GM21360 (cell line): ENCODE data around the gene IL2RA.
"Not testable (repeated sequence)": the region's sequence is repeated elsewhere in the genome, so short reads cannot be mapped to it uniquely, and the experiment has no call there.

ENCODE experiments used
- ATAC-seq: cut with Tn5 transposase; IDR thresholded peaks from one replicate; pipeline ENCODE4 v1.9.1; 2021; ENCODE audit warnings: mild to moderate bottlenecking, moderate library complexity; ENCODE audit not compliant: unreplicated experiment

Gene IL2RA

DNA sequence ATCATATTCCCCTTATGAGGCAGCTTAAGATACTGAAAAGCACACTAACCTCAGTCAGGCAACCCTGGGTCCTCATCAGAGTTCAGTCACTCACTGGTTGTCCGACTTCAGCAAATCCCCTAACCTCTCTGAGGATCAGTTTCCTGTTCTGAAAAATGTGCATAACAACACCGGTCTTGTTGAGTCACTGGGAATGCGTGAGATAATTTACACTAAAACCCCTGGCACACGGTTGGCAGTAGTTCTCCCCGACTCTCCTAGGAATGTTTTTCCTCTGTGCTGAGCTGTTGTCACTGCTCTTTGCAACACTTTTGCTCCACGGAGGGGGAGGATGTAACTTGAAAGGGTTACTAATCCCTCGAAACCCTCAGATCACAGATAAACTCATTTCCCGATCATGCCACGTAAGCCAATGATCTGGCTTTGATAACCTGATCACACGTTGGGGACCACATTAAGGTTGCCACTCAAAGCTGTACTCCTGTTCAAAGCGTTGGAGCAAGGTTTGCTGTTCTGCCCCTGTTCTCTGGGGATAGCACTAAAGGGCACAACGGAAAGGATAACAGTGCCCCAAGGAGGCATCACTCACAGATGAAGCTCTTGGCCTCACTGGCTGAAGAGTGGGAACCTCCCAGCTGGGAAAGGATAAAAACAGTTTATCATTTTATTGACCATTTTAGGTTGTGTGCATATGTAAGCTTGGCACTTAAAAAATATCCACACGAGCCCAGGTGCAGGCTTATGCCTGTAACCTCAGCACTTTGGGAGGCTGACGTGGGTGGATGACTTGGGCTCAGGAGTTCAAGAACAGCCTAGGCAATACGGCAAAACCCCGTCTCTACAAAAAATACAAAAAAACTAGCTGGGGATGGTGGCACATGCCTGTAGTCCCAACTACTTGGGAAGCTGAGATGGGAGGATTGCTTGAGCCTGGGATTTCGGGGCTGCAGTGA is 21.6 kb upstream of the IL2RA start:
- ATAC-seq, result no peak

DNA sequence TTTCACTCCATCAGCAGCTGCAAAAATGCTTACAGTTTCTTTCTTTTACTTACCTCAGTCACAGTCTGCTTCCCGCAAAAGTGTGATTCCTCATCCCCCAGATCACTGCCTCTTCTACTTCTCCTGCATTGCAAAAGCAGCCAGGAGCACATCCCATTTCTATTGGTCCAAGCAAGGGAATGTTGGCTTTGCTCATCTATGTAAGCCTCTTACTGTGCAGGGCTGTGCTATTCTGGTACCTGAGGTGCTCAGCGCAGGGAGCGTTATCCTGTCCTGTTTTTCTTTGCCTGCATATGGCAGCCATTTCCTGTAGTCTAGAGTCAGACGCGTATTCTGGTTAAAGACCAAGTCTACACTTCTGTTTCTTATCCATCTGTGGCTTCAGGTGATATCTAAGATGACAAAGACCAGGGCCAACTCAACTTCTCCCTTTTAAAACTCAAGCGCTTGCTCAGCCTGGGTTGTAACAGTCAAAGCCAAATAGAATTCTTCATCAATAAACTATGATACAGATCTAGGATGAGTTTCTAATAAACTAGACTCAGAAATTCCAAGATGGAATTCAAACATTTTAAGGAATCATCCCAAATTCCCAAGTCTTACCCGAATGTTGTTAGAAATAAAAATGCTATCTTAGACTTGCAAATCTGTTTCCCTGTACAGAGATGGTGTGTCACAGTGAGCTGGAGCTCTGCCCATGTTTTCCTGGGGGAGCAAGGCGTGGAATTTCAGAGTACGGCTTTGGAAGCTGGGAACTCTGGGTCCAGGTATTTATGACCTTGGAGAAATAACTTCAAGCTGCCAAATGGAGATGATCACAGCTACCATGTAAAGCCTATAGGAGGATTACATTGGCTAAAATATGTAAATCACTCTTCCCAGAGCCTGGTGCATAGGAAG is 20.6 kb upstream of the IL2RA start:
- ATAC-seq, result no peak

DNA sequence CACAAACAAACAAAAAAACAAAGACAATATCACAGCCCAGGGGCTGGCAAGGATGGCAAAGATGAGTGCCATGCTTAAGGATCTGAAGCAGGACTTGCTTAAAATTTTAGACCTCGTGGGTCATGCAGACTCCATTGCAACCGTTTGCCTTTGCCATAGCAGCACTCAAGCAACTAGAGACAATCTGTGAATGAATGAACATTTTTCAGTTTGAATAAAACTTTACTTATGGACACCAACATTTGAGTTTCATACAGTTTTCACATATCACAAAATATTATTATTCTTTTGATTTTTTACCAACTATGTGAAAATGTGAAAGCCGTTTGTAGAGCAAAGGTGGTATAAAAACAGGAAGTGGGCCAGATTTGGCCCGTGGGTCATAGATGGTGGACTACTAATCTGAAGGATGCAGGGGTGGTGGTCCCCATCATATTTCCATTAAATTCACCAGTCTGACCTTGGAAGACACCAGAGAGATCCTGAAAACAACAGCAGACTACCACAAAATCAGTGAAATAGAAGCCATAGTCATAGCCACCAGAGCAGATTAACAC is 18.3 kb upstream of the IL2RA start:
- ATAC-seq, result no peak

DNA sequence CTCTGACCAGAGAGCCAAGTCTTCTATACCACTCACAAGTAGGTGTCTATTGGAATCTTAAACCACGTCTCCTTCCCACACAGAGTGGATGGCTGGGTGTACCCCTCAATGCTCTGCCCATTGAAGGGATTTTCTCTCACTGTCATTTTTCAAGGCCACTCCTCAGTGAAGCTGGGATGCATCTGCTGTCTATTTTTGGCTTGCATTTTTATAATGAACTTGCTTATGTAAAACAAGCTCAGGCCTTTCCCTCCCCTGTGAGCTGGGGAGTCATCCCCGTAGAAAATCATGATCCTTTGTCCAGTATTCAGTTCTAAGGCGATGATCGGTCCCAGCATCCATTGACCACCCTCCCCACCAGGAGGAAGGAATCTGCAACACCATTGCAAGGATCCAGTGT is 16.9 kb upstream of the IL2RA start:
- no peak for ATAC-seq

DNA sequence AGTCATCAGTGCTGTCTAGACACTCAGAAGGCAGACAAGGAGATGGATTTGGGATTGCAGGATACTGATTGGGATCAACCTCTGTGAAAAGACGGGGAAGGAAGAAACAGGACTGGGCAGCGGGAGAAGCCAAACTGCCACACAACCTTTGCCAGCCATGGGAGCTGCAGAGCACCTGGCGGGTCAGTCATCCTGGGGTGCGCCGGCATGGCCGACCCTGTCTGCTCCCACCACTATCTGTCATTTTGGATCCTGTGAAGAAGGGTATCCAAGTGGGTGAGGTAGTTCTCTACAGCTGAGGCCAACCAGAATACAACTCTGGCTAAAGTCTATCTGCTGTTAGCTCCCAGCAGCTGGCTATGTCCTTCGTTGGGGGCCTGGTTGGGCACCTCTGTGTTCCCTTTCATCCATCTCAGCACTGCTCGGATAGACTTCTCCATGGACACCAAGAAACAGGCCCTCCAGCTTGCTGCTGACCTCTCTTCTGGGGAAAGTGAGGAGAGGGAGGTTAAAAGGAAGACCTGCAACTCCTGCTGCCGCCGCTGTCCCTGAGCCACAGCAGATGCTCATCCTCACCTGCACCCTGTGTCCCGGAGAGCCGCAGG is 15.0 kb upstream of the IL2RA start:
- ATAC-seq, result no peak

DNA sequence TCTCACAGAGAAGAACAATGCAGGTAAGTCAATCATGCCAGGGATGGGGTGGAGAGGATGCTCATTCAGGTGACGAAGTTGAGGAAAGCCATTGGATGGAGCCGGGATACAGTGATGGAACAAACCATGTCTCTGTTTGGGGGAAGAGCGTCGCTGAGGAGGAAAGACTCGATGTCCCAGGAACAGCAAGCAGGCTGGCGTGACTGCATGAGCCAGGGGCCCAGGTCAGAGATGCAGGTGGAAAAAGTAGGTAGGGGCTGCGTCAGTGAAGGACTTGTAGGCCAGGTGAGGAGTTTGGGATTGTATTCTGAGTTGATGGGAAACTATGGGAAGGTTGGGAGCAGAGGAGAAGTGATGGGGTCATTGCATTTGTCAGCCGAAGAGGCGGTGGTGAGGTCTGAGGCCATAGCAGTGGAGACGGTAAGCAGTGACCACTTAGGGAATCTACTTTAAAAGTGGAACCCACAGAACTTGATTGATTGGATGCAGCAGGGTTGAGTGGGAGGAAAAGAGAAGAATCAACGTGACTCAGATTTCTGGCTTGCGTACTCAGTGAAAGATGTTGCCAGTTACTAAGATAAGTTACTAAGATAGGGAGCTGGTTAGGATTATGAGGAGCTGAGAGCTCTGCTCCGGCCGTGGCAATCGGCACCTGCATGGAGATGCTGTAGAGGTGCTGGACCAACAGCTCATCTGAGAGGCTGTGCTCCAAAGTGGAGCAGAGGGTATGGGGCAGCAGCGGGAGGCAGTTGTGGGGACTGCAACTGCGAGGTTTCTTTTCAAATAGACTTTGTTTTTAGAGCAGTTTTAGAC is 12.5 kb upstream of the IL2RA start:
- no peak for ATAC-seq

DNA sequence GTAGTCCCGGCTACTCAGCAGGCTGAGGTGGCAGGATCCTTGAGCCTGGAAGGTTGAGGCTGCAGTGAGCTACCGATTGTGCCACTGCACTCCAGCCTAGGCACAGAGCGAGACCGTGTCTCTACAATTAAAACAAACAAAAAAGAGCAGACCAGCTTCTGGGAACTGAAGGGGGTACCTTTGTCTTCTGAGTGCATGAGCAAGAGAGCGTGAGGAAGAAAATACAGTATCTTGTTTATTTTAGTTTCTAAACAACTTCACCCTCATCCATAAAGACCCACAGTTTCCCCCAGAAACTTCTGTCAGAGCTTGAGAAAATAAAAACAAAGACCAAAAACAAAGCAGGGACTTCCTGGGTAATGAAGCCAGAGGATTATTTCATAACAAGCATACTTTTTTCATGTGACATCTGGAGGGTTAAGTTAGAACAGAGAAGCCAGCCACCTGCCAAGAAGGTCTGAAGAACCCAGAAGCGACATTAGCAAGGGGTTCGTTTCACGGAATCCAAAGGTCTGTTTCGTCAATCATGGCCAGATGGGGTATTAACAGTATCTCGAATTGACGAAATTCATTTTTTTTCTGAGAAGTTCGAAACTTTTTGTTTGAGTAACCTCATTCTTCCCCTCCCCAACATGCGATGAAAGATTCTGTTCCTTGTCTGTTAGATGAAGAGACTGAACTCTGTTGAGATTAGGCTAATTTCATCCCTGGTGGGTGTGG is 10.2 kb upstream of the IL2RA start:
- peak; percentile 56 for ATAC-seq

DNA sequence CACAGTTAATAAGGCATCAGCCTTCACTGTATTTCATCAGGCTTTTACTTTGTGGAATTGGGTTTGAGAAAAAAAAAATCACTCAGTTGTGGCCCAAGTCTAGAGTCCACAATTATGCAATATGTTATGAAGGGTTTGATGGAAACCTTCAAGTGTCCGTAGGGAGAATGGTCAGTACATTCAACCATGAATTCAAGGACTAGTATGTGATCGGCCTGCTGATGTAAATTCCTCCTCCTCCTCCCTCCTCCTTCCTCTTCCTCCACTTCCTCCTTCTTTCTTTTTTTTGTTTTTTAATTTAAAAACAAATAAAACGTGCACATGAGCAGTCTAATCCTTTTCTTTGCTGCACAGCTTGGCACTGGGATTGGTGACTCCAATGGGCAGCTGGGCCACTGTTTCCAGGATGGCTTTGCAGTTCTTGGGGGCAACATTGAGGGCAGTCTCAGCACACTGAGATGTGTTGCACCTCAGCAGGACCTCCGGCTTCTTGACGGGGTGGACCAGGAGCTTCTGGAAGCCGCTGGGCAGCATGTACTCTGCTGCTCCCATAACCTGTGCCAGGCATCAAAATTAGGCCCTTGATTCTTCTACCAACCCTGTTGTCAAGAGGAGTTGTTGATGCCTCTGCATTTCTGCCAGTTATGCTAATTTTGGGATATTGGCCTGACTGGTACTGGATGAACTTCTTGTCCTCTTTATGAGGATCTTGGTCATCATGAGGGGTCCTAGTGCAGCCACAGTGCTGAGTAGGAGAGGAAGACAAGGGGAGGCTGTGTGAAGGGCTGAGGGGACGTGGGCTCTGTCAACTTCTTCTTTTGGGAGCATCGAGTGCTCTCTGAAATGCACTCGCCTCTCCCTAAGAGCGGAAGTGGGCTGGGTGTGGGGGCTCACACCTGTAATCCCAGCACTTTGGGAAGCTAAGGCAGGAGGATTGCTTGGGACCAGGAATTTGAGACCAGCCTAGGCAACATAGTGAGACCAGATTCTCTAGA is 9.3 kb upstream of the IL2RA start:
- ATAC-seq, result no peak

DNA sequence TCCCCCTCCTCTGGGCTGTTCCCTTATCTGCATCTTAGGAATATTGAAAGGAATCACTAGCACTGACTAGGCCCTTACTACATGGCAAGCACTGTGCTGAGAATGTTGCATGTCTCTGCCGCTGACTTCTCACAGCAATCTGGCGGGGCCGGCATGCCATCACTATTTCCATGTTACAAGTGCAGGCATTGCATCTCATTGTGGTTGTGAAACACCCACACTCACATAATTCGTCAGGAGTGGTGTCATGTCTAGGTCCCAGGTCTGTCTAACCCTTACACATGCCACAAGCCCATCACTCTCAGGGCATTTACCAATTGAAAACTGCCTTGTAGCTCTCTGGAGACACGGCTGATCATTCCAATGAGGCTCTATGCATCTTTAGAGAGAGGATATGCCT is 8.5 kb upstream of the IL2RA start:
- no peak for ATAC-seq

DNA sequence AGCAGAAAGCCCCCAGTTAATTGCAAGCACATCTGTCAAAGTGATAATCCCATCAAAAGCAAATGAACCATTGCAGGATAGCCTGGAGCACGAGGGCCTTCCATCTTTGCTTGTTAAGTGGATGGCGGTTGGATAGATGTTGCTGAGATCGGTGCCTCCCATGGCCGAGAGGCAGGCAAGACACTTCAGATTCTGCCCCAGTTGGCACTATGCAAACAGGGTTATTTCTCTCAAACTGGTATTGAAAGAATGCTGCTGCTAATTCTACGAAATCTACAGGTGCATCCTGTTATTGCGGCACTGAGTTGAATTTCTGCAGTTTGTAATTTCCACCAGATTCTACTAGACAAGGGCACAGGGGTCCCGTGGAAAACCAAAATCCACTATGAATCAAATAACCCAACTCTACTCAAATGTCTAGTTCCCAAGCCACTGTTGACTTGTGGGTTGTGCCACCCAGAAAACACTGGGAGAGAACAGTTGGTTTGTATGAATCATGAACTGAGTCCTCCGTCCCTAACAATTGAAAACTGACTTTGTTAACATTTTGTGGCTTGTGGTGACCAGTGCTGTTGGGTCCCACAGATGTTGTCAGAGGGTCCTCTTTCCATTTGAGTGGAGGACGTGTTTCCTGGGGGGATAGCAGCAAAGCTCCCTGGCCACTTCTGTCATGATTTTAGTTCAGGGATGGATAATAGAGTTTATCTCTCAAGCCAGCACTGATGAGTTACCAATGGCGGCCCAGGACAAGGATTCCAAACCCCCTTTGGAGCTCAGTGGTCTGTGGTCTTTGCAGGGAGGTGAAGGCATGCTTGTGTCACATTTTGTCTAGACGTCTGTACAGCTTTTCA is 7.1 kb upstream of the IL2RA start:
- ATAC-seq, result no peak

DNA sequence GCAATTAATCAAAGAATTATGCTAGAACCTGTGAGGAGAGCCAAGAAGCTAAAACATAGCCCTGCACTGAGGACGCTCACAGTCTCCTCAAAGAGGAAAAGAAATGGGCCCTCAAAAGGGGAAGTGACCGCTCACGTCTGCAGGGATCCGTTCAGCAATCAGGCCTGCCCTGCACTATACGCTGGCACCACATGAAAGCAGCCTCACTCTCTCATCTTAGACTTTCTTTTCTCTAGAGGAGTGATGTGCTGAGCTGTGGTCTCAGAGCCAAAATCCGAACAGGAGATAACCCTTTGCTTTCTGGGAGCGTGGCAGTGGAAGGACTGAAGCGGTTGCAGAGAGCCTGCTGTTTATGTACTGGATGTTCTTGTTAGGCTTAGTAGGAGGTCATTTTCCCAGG is 6.3 kb upstream of the IL2RA start:
- ATAC-seq, result no peak

DNA sequence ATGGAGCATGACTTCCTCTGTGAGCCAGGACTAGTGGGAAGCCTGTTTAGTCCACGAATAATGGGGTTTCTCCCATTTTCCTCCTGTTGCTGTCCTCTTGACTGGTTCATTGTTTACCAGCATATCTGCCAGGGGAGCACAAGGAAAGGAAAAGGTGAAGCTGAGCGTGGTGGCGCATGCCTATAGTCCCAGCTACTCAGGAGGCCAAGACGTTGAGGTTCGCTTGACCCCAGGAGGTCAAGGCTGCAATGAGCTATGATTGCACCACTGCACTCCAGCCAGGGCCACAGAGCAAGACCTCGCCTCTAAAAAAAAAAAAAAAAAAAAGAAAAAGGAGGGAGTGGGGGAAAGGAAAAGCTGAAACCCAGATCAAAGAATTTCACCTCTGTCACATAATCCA is 5.8 kb upstream of the IL2RA start:
- ATAC-seq, result no peak

DNA sequence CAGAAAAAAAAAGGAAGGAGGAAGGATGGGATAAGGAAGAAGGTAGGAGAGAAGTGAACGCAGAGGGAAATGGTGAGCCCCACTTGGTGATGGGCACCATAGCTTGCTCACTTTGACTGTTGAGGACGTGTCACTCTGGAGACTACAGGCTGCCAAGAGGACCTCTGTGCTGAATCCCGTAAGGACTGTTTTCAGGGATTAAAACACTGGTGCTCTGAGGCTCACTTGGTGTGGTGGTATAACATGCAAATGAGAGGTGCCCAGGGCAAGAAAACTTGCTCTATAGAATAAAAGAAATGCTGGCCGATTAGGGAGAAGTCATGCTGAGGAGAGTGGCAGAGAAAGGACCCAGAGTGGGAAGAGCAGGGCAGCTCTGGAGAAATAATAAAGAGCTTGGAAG is 5.3 kb upstream of the IL2RA start:
- ATAC-seq, result no peak

DNA sequence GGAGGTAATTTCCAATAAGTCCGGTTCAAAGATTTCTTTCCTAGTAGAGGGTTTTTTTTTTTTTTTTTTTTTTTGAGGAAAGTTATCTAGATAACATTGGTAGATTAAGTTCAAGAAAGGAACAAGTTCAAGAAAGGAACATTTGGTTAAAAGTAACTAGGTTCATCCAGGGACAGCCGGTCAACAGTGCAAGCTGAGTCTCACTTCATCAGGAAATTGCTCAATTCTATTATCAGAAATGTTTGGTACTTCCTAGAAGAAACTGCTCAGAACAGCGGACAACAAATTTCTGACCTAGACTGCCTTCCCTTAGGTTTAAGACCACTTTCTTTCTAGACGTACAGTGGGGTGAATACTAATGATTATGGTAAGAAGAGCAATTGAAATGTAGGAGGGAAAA is 3.7 kb upstream of the IL2RA start:
- ATAC-seq, result no peak

DNA sequence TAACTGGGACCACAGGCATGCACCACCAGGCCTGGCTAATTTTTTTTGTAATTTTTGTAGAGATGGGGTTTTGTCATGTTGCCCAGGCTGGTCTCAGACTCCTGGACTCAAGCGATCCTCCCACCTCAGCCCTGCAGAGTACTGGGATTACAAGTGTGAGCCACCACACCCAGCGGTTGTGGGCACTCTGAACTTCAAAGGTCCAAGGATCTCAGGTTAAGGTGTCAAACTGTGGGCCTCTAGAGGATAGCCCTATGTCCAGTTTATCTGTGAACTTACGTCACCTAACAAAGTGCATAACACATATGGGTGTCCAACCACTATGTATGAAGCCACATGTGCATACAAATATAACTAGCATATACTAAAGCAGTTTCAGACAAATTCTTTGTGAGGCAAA is 3.2 kb upstream of the IL2RA start:
- ATAC-seq, result no peak

DNA sequence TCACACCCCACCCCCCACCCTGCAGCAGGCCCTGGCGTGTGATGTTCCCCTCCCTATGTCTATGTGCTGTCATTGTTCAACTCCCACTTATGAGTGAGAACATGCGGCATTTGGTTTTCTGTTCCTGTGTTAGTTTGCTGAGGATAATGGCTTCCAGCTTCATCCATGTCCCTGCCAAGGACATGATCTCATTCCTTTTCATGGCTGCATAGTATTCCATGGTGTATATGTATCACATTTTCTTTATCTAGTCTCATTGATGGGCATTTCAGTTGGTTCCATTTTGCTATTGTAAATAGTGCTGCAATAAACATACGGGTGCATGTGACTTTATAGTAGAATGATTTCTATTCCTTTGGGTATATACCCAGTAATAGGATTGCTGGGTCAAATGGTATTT is 2.6 kb upstream of the IL2RA start:
- ATAC-seq, result not testable (repeated sequence)

DNA sequence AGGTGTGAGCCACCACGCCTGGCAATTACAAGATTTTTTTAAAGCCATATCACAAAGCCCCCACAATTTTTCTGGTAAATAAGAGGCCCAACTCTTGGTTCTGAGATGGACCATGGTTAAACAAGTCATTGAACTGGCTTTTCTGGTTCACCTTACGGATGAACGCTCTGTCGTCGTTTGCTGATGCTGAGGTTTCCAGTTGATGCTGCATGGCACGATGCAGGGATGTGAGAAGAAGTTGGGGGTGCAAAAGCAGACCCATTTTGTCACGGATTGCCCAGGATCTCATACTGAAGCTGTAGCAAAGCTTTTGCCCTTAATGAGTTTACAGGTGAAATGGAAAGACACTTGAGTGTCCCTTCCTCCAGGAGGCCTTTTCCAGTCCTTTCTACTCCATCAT is 2.0 kb upstream of the IL2RA start:
- no peak for ATAC-seq

DNA sequence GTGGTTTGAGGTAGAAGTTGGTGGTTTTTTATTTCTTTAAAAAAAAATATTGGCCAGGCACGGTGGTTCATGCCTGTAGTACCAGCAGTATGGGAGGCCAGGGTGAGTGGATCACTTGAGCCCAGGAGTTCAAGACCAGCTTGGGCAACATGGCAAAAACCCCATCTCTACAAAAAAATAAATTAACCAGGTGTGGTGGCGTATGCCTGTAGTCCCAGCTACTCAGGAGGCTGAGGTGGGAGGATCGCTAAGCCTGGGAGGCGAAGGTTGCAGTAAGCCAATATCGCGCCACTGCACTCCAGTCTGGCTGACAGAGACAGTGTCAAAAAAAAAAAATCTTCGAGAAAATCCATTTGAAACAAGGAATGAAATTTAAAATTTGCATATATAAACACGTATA is 1.1 kb downstream of the IL2RA start:
- no peak for ATAC-seq
